DOHH2 (cell line): Measurements from ENCODE around the gene UVSSA.

ENCODE experiments used
- H3F3A ChIP-seq: fragments of 200-600 bp; sonication (generic), shearing (Covaris generic); 2 replicates; pipeline ENCODE4 v1.6.0; 2016; ENCODE audit warnings: antibody characterized with exemption, mild to moderate bottlenecking; ENCODE audit not compliant: control insufficient read depth, insufficient read depth
- H3K27ac ChIP-seq: fragments of 200-600 bp; sonication (generic); 2 replicates; pipeline ENCODE4 v1.5.1; 2014; ENCODE audit warnings: low read depth, mild to moderate bottlenecking, low read length, moderate library complexity
- H3K27me3 ChIP-seq: fragments of 200-600 bp; sonication (generic); 2 replicates; pipeline ENCODE4 v1.6.1; 2014; ENCODE audit warnings: mild to moderate bottlenecking, low read length, mixed read lengths; ENCODE audit not compliant: control insufficient read depth
- H3K36me3 ChIP-seq: fragments of 200-600 bp; sonication (generic); 2 replicates; pipeline ENCODE4 v1.6.1; 2014; ENCODE audit warnings: mild to moderate bottlenecking, low read length, moderate library complexity, mixed read lengths; ENCODE audit not compliant: control insufficient read depth
- H3K4me1 ChIP-seq: fragments of 200-600 bp; sonication (generic); 2 replicates; pipeline ENCODE4 v1.6.1; 2014; ENCODE audit warnings: mild to moderate bottlenecking, low read length, mixed read lengths; ENCODE audit not compliant: control insufficient read depth
- H3K4me2 ChIP-seq: fragments of 200-600 bp; sonication (generic); 2 replicates; pipeline ENCODE4 v1.6.0; 2014; ENCODE audit warnings: mild to moderate bottlenecking, low read length, moderate library complexity
- H3K4me3 ChIP-seq: fragments of 200-600 bp; sonication (generic); 2 replicates; pipeline ENCODE4 v1.5.1; 2014; ENCODE audit warnings: mild to moderate bottlenecking, low read length, mixed read lengths
- H3K79me2 ChIP-seq: fragments of 200-600 bp; sonication (generic); 2 replicates; pipeline ENCODE4 v1.6.1; 2014; ENCODE audit warnings: mild to moderate bottlenecking, low read length, mixed read lengths; ENCODE audit not compliant: control insufficient read depth
- H3K9me2 ChIP-seq: fragments of 200-600 bp; sonication (generic); replicated peaks from 2 replicates; pipeline ENCODE4 v1.6.1; 2014; ENCODE audit warnings: mild to moderate bottlenecking, low read length, mixed read lengths; ENCODE audit not compliant: control insufficient read depth
- H3K9me3 ChIP-seq: fragments of 200-600 bp; sonication (generic); 2 replicates; pipeline ENCODE4 v1.6.1; 2014; ENCODE audit warnings: antibody characterized with exemption, low read length, mixed read lengths; ENCODE audit not compliant: control insufficient read depth, insufficient read depth
- H4K20me1 ChIP-seq: fragments of 200-600 bp; sonication (generic); 2 replicates; pipeline ENCODE4 v1.6.0; 2014; ENCODE audit warnings: low read depth, mild to moderate bottlenecking, antibody characterized with exemption, low read length, moderate library complexity; ENCODE audit not compliant: control insufficient read depth, insufficient read depth
- CTCF ChIP-seq: fragments of 200-600 bp; sonication (generic); IDR thresholded peaks from one replicate; pipeline ENCODE4 v1.5.1; 2014; ENCODE audit warnings: antibody characterized with exemption, mild to moderate bottlenecking, low read depth, low read length; ENCODE audit not compliant: poor library complexity, severe bottlenecking
- EZH2phosphoT487 ChIP-seq: fragments of 200-600 bp; sonication (generic); IDR thresholded peaks from 2 replicates; pipeline ENCODE4 v1.6.1; 2017; ENCODE audit warnings: borderline replicate concordance, mild to moderate bottlenecking, antibody characterized with exemption, low read length, moderate library complexity, mixed read lengths

UVSSA gene

GRCh38 chr4:1364217-1364616 lies 17.2 kb downstream of the UVSSA start:
- H3K9me3 ChIP-seq = no peaks in the 10 kb centered on the region
- H3K4me3 ChIP-seq = no peak overlapping the region
- no peak overlapping the region for H3K27ac ChIP-seq
- no peaks in the 10 kb centered on the region for H3K79me2 ChIP-seq
- no peaks in the 10 kb centered on the region for H4K20me1 ChIP-seq
- H3K4me2 ChIP-seq = no peak overlapping the region
- no peaks in the 10 kb centered on the region for H3K4me1 ChIP-seq
- TF ChIP-seq CTCF = no peak
- H3F3A ChIP-seq = no peaks in the 10 kb centered on the region
- H3K36me3 ChIP-seq = no peaks in the 10 kb centered on the region
- H3K9me2 ChIP-seq = no peaks in the 10 kb centered on the region
- H3K27me3 ChIP-seq = no peaks in the 10 kb centered on the region

GRCh38 chr4:1364748-1365147 lies 17.7 kb downstream of the UVSSA start:
- no peak overlapping the region for H3K4me3 ChIP-seq
- no peaks in the 10 kb centered on the region for H3K79me2 ChIP-seq
- no peaks in the 10 kb centered on the region for H3K27me3 ChIP-seq
- H3K9me2 ChIP-seq = no peaks in the 10 kb centered on the region
- no peaks in the 10 kb centered on the region for H3K9me3 ChIP-seq
- H3F3A ChIP-seq = no peaks in the 10 kb centered on the region
- H3K36me3 ChIP-seq = no peaks in the 10 kb centered on the region
- H3K4me2 ChIP-seq = no peak overlapping the region
- H3K4me1 ChIP-seq = no peaks in the 10 kb centered on the region
- no peak overlapping the region for H3K27ac ChIP-seq
- no peak for TF ChIP-seq EZH2phosphoT487
- TF ChIP-seq CTCF = no peak
- no peaks in the 10 kb centered on the region for H4K20me1 ChIP-seq

GRCh38 chr4:1365271-1366178 lies 18.5 kb downstream of the UVSSA start:
- TF ChIP-seq EZH2phosphoT487 (no peak), CTCF (peak; percentile 27)
- no peak overlapping the region for H3K27ac ChIP-seq
- no peaks in the 10 kb centered on the region for H3K4me1 ChIP-seq
- no peaks in the 10 kb centered on the region for H3K79me2 ChIP-seq
- no peaks in the 10 kb centered on the region for H3K36me3 ChIP-seq
- H3K9me3 ChIP-seq = no peaks in the 10 kb centered on the region
- H3K4me3 ChIP-seq = no peak overlapping the region
- no peaks in the 10 kb centered on the region for H3K27me3 ChIP-seq
- H4K20me1 ChIP-seq = no peaks in the 10 kb centered on the region
- H3F3A ChIP-seq = no peaks in the 10 kb centered on the region
- no peaks in the 10 kb centered on the region for H3K9me2 ChIP-seq
- H3K4me2 ChIP-seq = no peak overlapping the region
